HepG2 (cell line): ENCODE results near the gene C2CD3. TPM values are rescaled to one million over a fixed set of nuclear protein-coding genes. Genes with fewer than 3 reads are reported as not detected.

Experiments
- ARID5B ChIP-seq: IDR thresholded peaks from 2 replicates; pipeline ENCODE4 v1.4.0; 2020; ENCODE audit warnings: mild to moderate bottlenecking, missing genetic modification reagents
- CENPBD1 ChIP-seq: sonication (generic); formaldehyde crosslinking; IDR thresholded peaks from 2 replicates; pipeline ENCODE4 v1.8.0; 2022; ENCODE audit warnings: missing genetic modification reagents, low read depth, mild to moderate bottlenecking, borderline replicate concordance
- CREM ChIP-seq, 2 experiments: sonication (generic) in 1 of 2; formaldehyde crosslinking in 1 of 2; IDR thresholded peaks; 2 replicates each; pipeline versions ENCODE4 v1.4.0 to v1.6.1; 2016 to 2020; ENCODE audit warnings: antibody characterized with exemption in 1 of 2, mild to moderate bottlenecking in 1 of 2, missing genetic modification reagents in 1 of 2
- CSRNP1 ChIP-seq: sonication (generic); formaldehyde crosslinking; IDR thresholded peaks from 2 replicates; pipeline ENCODE4 v1.8.1; 2023; ENCODE audit warnings: mild to moderate bottlenecking, missing genetic modification reagents
- ELK4 ChIP-seq: sonication (generic); formaldehyde crosslinking; IDR thresholded peaks from 2 replicates; pipeline ENCODE4 v1.9.0; 2021; ENCODE audit warnings: missing genetic modification reagents, borderline replicate concordance
- HHEX ChIP-seq: IDR thresholded peaks from 2 replicates; pipeline ENCODE4 v1.6.1; 2016; ENCODE audit warnings: control low read depth
- HOXD1 ChIP-seq: sonication (generic); formaldehyde crosslinking; IDR thresholded peaks from 2 replicates; pipeline ENCODE4 v1.5.0; 2020; ENCODE audit warnings: missing genetic modification reagents
- IRF2 ChIP-seq: IDR thresholded peaks from 2 replicates; pipeline ENCODE4 v1.6.1; 2018; ENCODE audit warnings: missing genetic modification reagents, missing compliant biosample characterization
- POLR2AphosphoS5 ChIP-seq: IDR thresholded peaks from 2 replicates; pipeline ENCODE4 v1.6.1; 2012; ENCODE audit warnings: low read depth, low read length
- SP5 ChIP-seq: IDR thresholded peaks from 2 replicates; pipeline ENCODE4 v1.6.1; 2016; ENCODE audit warnings: low read depth, borderline replicate concordance
- U2AF2 ChIP-seq: fragments of 200-400 bp; formaldehyde crosslinking; IDR thresholded peaks from 2 replicates; pipeline ENCODE4 v1.6.1; 2017; ENCODE audit warnings: low read depth, mild to moderate bottlenecking, low read length
- USF2 ChIP-seq, 2 experiments: sonication (generic) in 1 of 2; formaldehyde crosslinking in 1 of 2; IDR thresholded peaks; 2 replicates each; pipeline versions ENCODE4 v1.5.1 to v1.6.1; 2011 to 2020; ENCODE audit warnings: borderline replicate concordance in 1 of 2, low read depth in 1 of 2, low read length in 1 of 2, mild to moderate bottlenecking in 1 of 2, missing genetic modification reagents in 1 of 2, moderate library complexity in 1 of 2
- ZBTB25 ChIP-seq: IDR thresholded peaks from 2 replicates; pipeline ENCODE4 v1.6.1; 2018; ENCODE audit warnings: missing genetic modification reagents
- ZNF30 ChIP-seq: sonication (generic); formaldehyde crosslinking; IDR thresholded peaks from 2 replicates; pipeline ENCODE4 v1.5.0; 2020; ENCODE audit warnings: mild to moderate bottlenecking, missing genetic modification reagents
- ZNF605 ChIP-seq: sonication (generic); formaldehyde crosslinking; IDR thresholded peaks from 2 replicates; pipeline ENCODE4 v1.8.0; 2022; ENCODE audit warnings: mild to moderate bottlenecking, missing genetic modification reagents
- ZNF615 ChIP-seq: sonication (generic); formaldehyde crosslinking; IDR thresholded peaks from 2 replicates; pipeline ENCODE4 v1.5.0; 2020; ENCODE audit warnings: mild to moderate bottlenecking, missing genetic modification reagents, borderline replicate concordance
- ZNF720 ChIP-seq: sonication (generic); formaldehyde crosslinking; IDR thresholded peaks from 2 replicates; pipeline ENCODE4 v1.4.0; 2020; ENCODE audit warnings: missing genetic modification reagents
- ZNF777 ChIP-seq: sonication (generic); formaldehyde crosslinking; IDR thresholded peaks from 2 replicates; pipeline ENCODE4 v1.4.0; 2020; ENCODE audit warnings: missing genetic modification reagents
- polyA plus RNA-seq, 8 experiments: library from polyadenylated mRNA; depleted of rRNA in 3 of 8; stranded (reverse) in 7 of 8; unstranded in 1 of 8; fragments of >200 nt; fragmentation: Illumina TruSeq in 4 of 8; extraction: Trizol in 4 of 8; gene quantifications; 2 replicates each; pipeline versions ENCODE4 v1.2.1 to v1.2.3, GENCODE V29; 2011 to 2016; ENCODE audit warnings: low read depth in 4 of 8, missing spikeins in 1 of 8, mixed read lengths in 1 of 8; ENCODE audit not compliant: insufficient read depth in 1 of 8
- total RNA-seq, 5 experiments: library from RNA; depleted of rRNA; stranded (reverse); fragments of >200 nt; fragmentation: Illumina TruSeq; extraction: Trizol; gene quantifications; 2 replicates each; pipeline ENCODE4 v1.2.3, GENCODE V29; 2016; ENCODE audit warnings: low read depth in 1 of 5

Gene C2CD3
- total and polyA plus RNA-seq, 2 of the 13 experiments (the other 11 are each of a cell fraction or from before 2014, with no cell fraction given): 5.5 to 6.4 TPM

- no peak for TF ChIP-seq ZBTB25
- TF ChIP-seq HOXD1: no peak
- TF ChIP-seq CREM (IDR thresholded peaks at IDR 0.05): peak; percentile 45
- no peak for TF ChIP-seq CREM (CRISPR knock-in tag; IDR thresholded peaks at IDR 0.05)
- TF ChIP-seq ZNF720 (CRISPR knock-in tag): no peak
- TF ChIP-seq ZNF777 (CRISPR knock-in tag): no peak
- TF ChIP-seq POLR2AphosphoS5: peak; percentile 52
- no peak for TF ChIP-seq ZNF605
- no peak for TF ChIP-seq USF2 (IDR thresholded peaks at IDR 0.05; ENCODE audit: low read depth, low read length)
- TF ChIP-seq USF2 (CRISPR knock-in tag; IDR thresholded peaks at IDR 0.05; ENCODE audit: borderline replicate concordance): no peak
- TF ChIP-seq ZNF30 (CRISPR knock-in tag): no peak
- TF ChIP-seq HHEX (CRISPR knock-in tag): no peak
- peak; percentile 92; the same call in 1 of the 2 replicates for TF ChIP-seq IRF2 (CRISPR knock-in tag)
- TF ChIP-seq U2AF2: no peak
- TF ChIP-seq ZNF615: no peak
- TF ChIP-seq CENPBD1 (CRISPR knock-in tag): 0 out of 2 replicates have a peak, but pooled peaks have one; percentile 6
- no peak for TF ChIP-seq SP5 (CRISPR knock-in tag)
- TF ChIP-seq CSRNP1 (CRISPR knock-in tag): no peak
- TF ChIP-seq ELK4 (CRISPR knock-in tag): no peak
- peak; percentile 72 for TF ChIP-seq ARID5B (CRISPR knock-in tag)
These were observed 152.3 kb downstream of the C2CD3 start (continued) for GRCh38 chr11:74018331-74019005.
